Measurements from ENCODE around the gene PTGS2.
"Not testable (repeated sequence)": the region's sequence is repeated elsewhere in the genome, so short reads cannot be mapped to it uniquely, and the experiment has no call there.

The PTGS2 gene

GRCh38 chr1:186670297-186671135 lies 9.7 kb downstream of the PTGS2 start:
- DNase-seq (ENCODE audit: low read depth), result no peak

GRCh38 chr1:186669784-186670183 lies 10.4 kb downstream of the PTGS2 start:
- DNase-seq (ENCODE audit: low read depth), result not testable (repeated sequence)

- DNase-seq (ENCODE audit: low read depth), result not testable (repeated sequence)
These were observed 16.0 kb downstream of the PTGS2 start for GRCh38 chr1:186664217-186664616.

- DNase-seq (ENCODE audit: low read depth), result peak; percentile 14
These were observed 17.5 kb downstream of the PTGS2 start for GRCh38 chr1:186662752-186663151.

GRCh38 chr1:186659890-186660341 lies 20.3 kb downstream of the PTGS2 start:
- no peak for DNase-seq (ENCODE audit: low read depth)

- DNase-seq (ENCODE audit: low read depth), result no peak
These were observed 21.2 kb downstream of the PTGS2 start for GRCh38 chr1:186658999-186659398.

GRCh38 chr1:186657481-186657880 lies 22.7 kb downstream of the PTGS2 start:
- no peak for DNase-seq (ENCODE audit: low read depth)

GRCh38 chr1:186655876-186656275 lies 24.3 kb downstream of the PTGS2 start:
- no peak for DNase-seq (ENCODE audit: low read depth)

- no peak for DNase-seq (ENCODE audit: low read depth)
These were observed 25.5 kb downstream of the PTGS2 start for GRCh38 chr1:186654741-186655140.

- DNase-seq (ENCODE audit: low read depth), result no peak
These were observed 26.9 kb downstream of the PTGS2 start for GRCh38 chr1:186653312-186653711.

GRCh38 chr1:186648613-186649012 lies 31.6 kb downstream of the PTGS2 start:
- peak; percentile 61 for DNase-seq (ENCODE audit: low read depth)

- not testable (repeated sequence) for DNase-seq (ENCODE audit: low read depth)
These were observed 32.2 kb downstream of the PTGS2 start for GRCh38 chr1:186647985-186648384.

GRCh38 chr1:186643614-186644013 lies 36.6 kb downstream of the PTGS2 start:
- DNase-seq (ENCODE audit: low read depth), result no peak

- not testable (repeated sequence) for DNase-seq (ENCODE audit: low read depth)
These were observed 42.7 kb downstream of the PTGS2 start for GRCh38 chr1:186637567-186637966.

- DNase-seq (ENCODE audit: low read depth), result no peak
These were observed 43.4 kb downstream of the PTGS2 start for GRCh38 chr1:186636786-186637185.

GRCh38 chr1:186634511-186634910 lies 45.7 kb downstream of the PTGS2 start:
- DNase-seq (ENCODE audit: low read depth), result no peak

GRCh38 chr1:186633116-186633515 lies 47.1 kb downstream of the PTGS2 start:
- DNase-seq (ENCODE audit: low read depth), result peak; percentile 42

GRCh38 chr1:186629341-186629740 lies 50.9 kb downstream of the PTGS2 start:
- DNase-seq (ENCODE audit: low read depth), result no peak

- DNase-seq (ENCODE audit: low read depth), result no peak
These were observed 51.3 kb downstream of the PTGS2 start for GRCh38 chr1:186628910-186629309.

- peak; percentile 31 for DNase-seq (ENCODE audit: low read depth)
These were observed 53.2 kb downstream of the PTGS2 start for GRCh38 chr1:186627019-186627418.

- DNase-seq (ENCODE audit: low read depth), result no peak
These were observed 53.8 kb downstream of the PTGS2 start for GRCh38 chr1:186626356-186626932.

GRCh38 chr1:186623551-186623950 lies 56.7 kb downstream of the PTGS2 start:
- DNase-seq (ENCODE audit: low read depth), result no peak

All from fibroblast of gingiva (primary cell).